Loucy (cell line): ENCODE data around the gene ARRDC1.

Experiments
- H2AFZ ChIP-seq: fragments of 200-600 bp; sonication (generic); 2 replicates; pipeline ENCODE4 v1.6.0; 2016; ENCODE audit warnings: antibody characterized with exemption, mild to moderate bottlenecking, low read length, moderate library complexity
- H3F3A ChIP-seq: fragments of 200-600 bp; 2 replicates; pipeline ENCODE4 v1.6.0; 2016; ENCODE audit warnings: antibody characterized with exemption, low read depth, mild to moderate bottlenecking
- H3K27me3 ChIP-seq: fragments of 200-600 bp; sonication (generic); 2 replicates; pipeline ENCODE4 v1.6.1; 2014; ENCODE audit warnings: low read length, mild to moderate bottlenecking; ENCODE audit not compliant: insufficient read depth, poor library complexity, severe bottlenecking
- H3K36me3 ChIP-seq: fragments of 200-600 bp; sonication (generic); 2 replicates; pipeline ENCODE4 v1.6.1; 2016; ENCODE audit warnings: low read length; ENCODE audit not compliant: insufficient read depth
- H3K4me1 ChIP-seq: fragments of 200-600 bp; sonication (generic); 2 replicates; pipeline ENCODE4 v1.5.1; 2014; ENCODE audit warnings: low read length, mild to moderate bottlenecking; ENCODE audit not compliant: insufficient read depth, poor library complexity, severe bottlenecking
- H3K4me2 ChIP-seq: fragments of 200-600 bp; sonication (generic); 2 replicates; pipeline ENCODE4 v1.6.0; 2014; ENCODE audit warnings: antibody characterized with exemption, low read length, low read depth, mild to moderate bottlenecking; ENCODE audit not compliant: poor library complexity, severe bottlenecking
- H3K4me3 ChIP-seq: fragments of 200-600 bp; sonication (generic); 2 replicates; pipeline ENCODE4 v1.5.1; 2014; ENCODE audit warnings: low read length, mild to moderate bottlenecking, mixed read lengths; ENCODE audit not compliant: poor library complexity, severe bottlenecking
- H3K79me2 ChIP-seq: fragments of 200-600 bp; sonication (generic); 2 replicates; pipeline ENCODE4 v1.6.1; 2014; ENCODE audit warnings: low read length; ENCODE audit not compliant: insufficient read depth
- H3K9ac ChIP-seq: fragments of 200-600 bp; sonication (generic); 2 replicates; pipeline ENCODE4 v1.6.0; 2014; ENCODE audit warnings: mild to moderate bottlenecking, low read depth, low read length, moderate library complexity; ENCODE audit not compliant: poor library complexity, severe bottlenecking
- H3K9me2 ChIP-seq: fragments of 200-600 bp; sonication (generic); replicated peaks from 2 replicates; pipeline ENCODE4 v1.6.1; 2016; ENCODE audit warnings: low read depth, low read length, mixed read lengths
- H3K9me3 ChIP-seq: fragments of 200-600 bp; sonication (generic); 2 replicates; pipeline ENCODE4 v1.6.1; 2014; ENCODE audit warnings: mild to moderate bottlenecking, antibody characterized with exemption, low read length, low read depth; ENCODE audit not compliant: insufficient read depth
- H4K20me1 ChIP-seq: fragments of 200-600 bp; sonication (generic); 2 replicates; pipeline ENCODE4 v1.6.0; 2014; ENCODE audit warnings: antibody characterized with exemption, low read length, mild to moderate bottlenecking; ENCODE audit not compliant: insufficient read depth, poor library complexity, severe bottlenecking
- EZH2phosphoT487 ChIP-seq: fragments of 200-600 bp; IDR thresholded peaks from 2 replicates; pipeline ENCODE4 v1.6.1; 2018; ENCODE audit warnings: antibody characterized with exemption, mild to moderate bottlenecking, moderate library complexity, borderline replicate concordance
- TF ChIP-seq, protein P1 (sequence below): fragments of 200-600 bp; sonication (generic); conservative IDR thresholded peaks from 2 replicates; pipeline ENCODE4 v1.5.1; 2014; ENCODE audit warnings: mild to moderate bottlenecking, antibody characterized with exemption, low read length

ARRDC1 gene

DNA sequence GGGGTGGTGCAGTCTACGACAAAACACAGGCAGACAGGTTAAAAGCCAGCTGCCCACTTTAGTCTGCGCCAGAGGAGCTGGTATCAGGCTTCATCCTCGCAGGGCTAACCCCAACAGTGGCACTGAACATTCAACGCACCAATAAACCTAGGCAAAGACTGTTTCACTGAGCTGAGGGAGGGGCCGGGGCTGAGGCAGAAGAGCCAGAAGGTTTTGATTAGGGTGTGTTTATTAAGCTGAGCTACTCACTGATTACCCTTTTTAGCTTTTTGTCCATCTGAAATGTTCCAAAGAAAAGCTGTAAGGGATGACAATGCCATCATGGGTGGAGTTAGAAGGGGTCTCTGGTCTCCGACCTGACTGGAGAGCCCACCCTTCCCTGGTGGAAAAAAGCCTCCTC, 16.6 kb upstream of the ARRDC1 start:
- Histone ChIP-seq H4K20me1 (peaks cover 13% of the 10 kb centered on the region), H3K9me3 (no peaks in the 10 kb centered on the region), H3K4me3 (peak overlapping the region; percentile 84), H3K4me1 (peaks cover 15% of the 10 kb centered on the region), H3K9me2 (no peaks in the 10 kb centered on the region), H2AFZ (no peak overlapping the region), H3K9ac (peak overlapping the region; percentile 76), H3K36me3 (no peaks in the 10 kb centered on the region), H3K4me2 (peak overlapping the region; percentile 80), H3F3A (no peaks in the 10 kb centered on the region), H3K27me3 (no peaks in the 10 kb centered on the region), H3K79me2 (peaks cover 28% of the 10 kb centered on the region)
- TF ChIP-seq EZH2phosphoT487: no peak
- TF ChIP-seq, protein P1, sequence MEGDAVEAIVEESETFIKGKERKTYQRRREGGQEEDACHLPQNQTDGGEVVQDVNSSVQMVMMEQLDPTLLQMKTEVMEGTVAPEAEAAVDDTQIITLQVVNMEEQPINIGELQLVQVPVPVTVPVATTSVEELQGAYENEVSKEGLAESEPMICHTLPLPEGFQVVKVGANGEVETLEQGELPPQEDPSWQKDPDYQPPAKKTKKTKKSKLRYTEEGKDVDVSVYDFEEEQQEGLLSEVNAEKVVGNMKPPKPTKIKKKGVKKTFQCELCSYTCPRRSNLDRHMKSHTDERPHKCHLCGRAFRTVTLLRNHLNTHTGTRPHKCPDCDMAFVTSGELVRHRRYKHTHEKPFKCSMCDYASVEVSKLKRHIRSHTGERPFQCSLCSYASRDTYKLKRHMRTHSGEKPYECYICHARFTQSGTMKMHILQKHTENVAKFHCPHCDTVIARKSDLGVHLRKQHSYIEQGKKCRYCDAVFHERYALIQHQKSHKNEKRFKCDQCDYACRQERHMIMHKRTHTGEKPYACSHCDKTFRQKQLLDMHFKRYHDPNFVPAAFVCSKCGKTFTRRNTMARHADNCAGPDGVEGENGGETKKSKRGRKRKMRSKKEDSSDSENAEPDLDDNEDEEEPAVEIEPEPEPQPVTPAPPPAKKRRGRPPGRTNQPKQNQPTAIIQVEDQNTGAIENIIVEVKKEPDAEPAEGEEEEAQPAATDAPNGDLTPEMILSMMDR: no peak

DNA sequence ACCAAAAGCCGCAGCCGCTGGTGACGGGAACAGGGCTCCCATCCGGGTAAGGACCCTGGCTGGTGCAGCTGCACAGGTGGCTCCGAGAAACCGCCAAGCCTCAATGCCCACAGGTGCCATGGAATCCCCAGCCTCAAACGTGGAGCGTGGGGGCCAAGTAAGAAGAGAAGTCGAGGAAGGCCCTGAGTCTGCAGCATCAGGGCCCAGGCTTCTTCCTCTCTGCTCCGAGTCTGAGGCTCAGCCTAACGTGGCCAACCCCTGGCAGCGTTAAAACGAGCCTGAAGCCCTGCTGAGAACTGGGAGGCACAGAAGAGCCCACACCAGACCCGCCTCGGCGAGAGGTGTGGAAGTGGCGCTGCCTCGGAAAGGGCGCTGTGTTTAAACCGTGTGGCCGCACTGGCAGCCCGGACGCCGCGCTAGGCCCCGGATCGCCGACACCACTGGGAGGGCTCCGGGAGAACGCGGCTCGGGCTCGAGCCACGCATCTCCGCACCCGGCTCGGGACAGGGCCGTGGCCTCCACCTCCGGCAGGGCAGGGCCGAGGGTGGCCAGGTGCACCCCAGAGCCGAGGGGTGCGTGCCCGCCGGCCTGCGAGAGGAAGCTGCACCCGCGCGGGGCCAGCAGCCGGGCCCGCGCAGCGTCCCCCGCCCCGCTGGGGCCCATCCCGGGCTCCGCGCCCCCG, 15.9 kb upstream of the ARRDC1 start:
- H3K36me3 ChIP-seq: no peaks in the 10 kb centered on the region
- H3K27me3 ChIP-seq: no peaks in the 10 kb centered on the region
- peak overlapping the region; percentile 76 for H3K9ac ChIP-seq
- H2AFZ ChIP-seq: no peak overlapping the region
- no peak for TF ChIP-seq EZH2phosphoT487
- TF ChIP-seq, protein P1: no peak
- peaks cover 28% of the 10 kb centered on the region for H3K79me2 ChIP-seq
- no peaks in the 10 kb centered on the region for H3K9me3 ChIP-seq
- H4K20me1 ChIP-seq: peaks cover 10% of the 10 kb centered on the region
- H3K9me2 ChIP-seq: no peaks in the 10 kb centered on the region
- H3K4me2 ChIP-seq: peak overlapping the region; percentile 80
- no peaks in the 10 kb centered on the region for H3F3A ChIP-seq
- H3K4me3 ChIP-seq: peak overlapping the region; percentile 84
- H3K4me1 ChIP-seq: peaks cover 10% of the 10 kb centered on the region

DNA sequence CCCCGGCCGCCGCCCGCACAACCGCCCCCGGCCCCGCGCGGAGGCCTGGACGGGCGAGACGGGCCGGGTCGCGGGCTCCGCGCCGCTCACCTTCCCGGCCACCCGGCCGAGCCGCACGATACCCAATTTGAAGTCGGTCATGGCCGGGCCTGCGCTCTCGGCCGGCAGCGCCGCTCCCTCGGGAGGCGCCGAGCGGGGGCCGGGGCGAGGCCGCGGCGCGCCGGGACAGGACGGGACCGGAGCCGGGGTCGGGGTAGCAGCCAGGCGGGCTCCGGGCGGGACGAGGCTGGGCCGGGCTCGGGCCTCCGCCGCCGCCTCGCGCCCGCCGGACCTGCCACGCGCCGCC, 15.4 kb upstream of the ARRDC1 start:
- H3K36me3 ChIP-seq: no peaks in the 10 kb centered on the region
- H3K9me2 ChIP-seq: no peaks in the 10 kb centered on the region
- H3K27me3 ChIP-seq: no peaks in the 10 kb centered on the region
- H3K4me2 ChIP-seq: no peak overlapping the region
- no peak for TF ChIP-seq EZH2phosphoT487
- TF ChIP-seq, protein P1: no peak
- H4K20me1 ChIP-seq: peaks cover 9% of the 10 kb centered on the region
- peak overlapping the region; percentile 84 for H3K4me3 ChIP-seq
- no peak overlapping the region for H3K9ac ChIP-seq
- peaks cover 28% of the 10 kb centered on the region for H3K79me2 ChIP-seq
- H3F3A ChIP-seq: no peaks in the 10 kb centered on the region
- H2AFZ ChIP-seq: no peak overlapping the region
- H3K9me3 ChIP-seq: no peaks in the 10 kb centered on the region
- H3K4me1 ChIP-seq: peaks cover 10% of the 10 kb centered on the region
